Dendritic cell treated with granulocyte-macrophage colony-stimulating factor and Interleukin-4, amounts not matched to agents 40 ng/mL and 50 ng/mL, for 4 days (primary cell): ENCODE results near the gene TMEM204.

Experiments used
- H3K27ac Mint-ChIP-seq: one replicate; pipeline ENCODE4 v1.8.0; 2022; ENCODE audit warnings: mild to moderate bottlenecking, mixed read lengths
- H3K27me3 Mint-ChIP-seq: one replicate; pipeline ENCODE4 v1.8.0; 2022; ENCODE audit warnings: mild to moderate bottlenecking, mixed read lengths
- H3K36me3 Mint-ChIP-seq: one replicate; pipeline ENCODE4 v1.8.0; 2022; ENCODE audit warnings: low read depth, mixed read lengths
- H3K4me1 Mint-ChIP-seq: one replicate; pipeline ENCODE4 v1.8.0; 2022; ENCODE audit warnings: low read depth, mixed read lengths
- H3K4me3 Mint-ChIP-seq: one replicate; pipeline ENCODE4 v1.8.0; 2022; ENCODE audit warnings: mild to moderate bottlenecking, moderate library complexity, mixed read lengths
- H3K9me3 Mint-ChIP-seq: one replicate; pipeline ENCODE4 v1.8.0; 2022; ENCODE audit warnings: mixed read lengths
- intact Hi-C: fragments of 100-400 bp; cut with micrococcal nuclease; formaldehyde crosslinking; loops from one replicate; pipeline ENCODE4 v1.15.0; 2022

Gene TMEM204

GRCh38 chr16:1560153-1560552, 26.7 kb downstream of the TMEM204 start:
- Mint-ChIP-seq H3K4me3 (no peak overlapping the region), H3K4me1 (no peaks in the 10 kb centered on the region), H3K27ac (no peak overlapping the region), H3K27me3 (no peaks in the 10 kb centered on the region), H3K36me3 (peaks cover 27% of the 10 kb centered on the region), H3K9me3 (no peaks in the 10 kb centered on the region)
- intact Hi-C loops, result no loop called here

- H3K27me3 Mint-ChIP-seq, result no peaks in the 10 kb centered on the region
- no peaks in the 10 kb centered on the region for H3K4me1 Mint-ChIP-seq
- peaks cover 29% of the 10 kb centered on the region for H3K36me3 Mint-ChIP-seq
- intact Hi-C loops, result no loop called here
- H3K9me3 Mint-ChIP-seq, result no peaks in the 10 kb centered on the region
- no peak overlapping the region for H3K27ac Mint-ChIP-seq
- no peak overlapping the region for H3K4me3 Mint-ChIP-seq
Observed at GRCh38 chr16:1560866-1561265, 27.4 kb downstream of the TMEM204 start.

GRCh38 chr16:1561266-1561665, 27.8 kb downstream of the TMEM204 start:
- H3K4me3 Mint-ChIP-seq, result no peak overlapping the region
- peaks cover 29% of the 10 kb centered on the region for H3K36me3 Mint-ChIP-seq
- no peak overlapping the region for H3K27ac Mint-ChIP-seq
- H3K9me3 Mint-ChIP-seq, result no peaks in the 10 kb centered on the region
- no peaks in the 10 kb centered on the region for H3K27me3 Mint-ChIP-seq
- H3K4me1 Mint-ChIP-seq, result no peaks in the 10 kb centered on the region
- intact Hi-C loops, result no loop called here

- Mint-ChIP-seq H3K27me3 (no peaks in the 10 kb centered on the region), H3K9me3 (no peaks in the 10 kb centered on the region), H3K4me3 (no peak overlapping the region), H3K27ac (no peak overlapping the region), H3K36me3 (peaks cover 29% of the 10 kb centered on the region), H3K4me1 (no peaks in the 10 kb centered on the region)
- intact Hi-C loops, result no loop called here
Observed at GRCh38 chr16:1561836-1562235, 28.4 kb downstream of the TMEM204 start.

- Mint-ChIP-seq H3K36me3 (peaks cover 25% of the 10 kb centered on the region), H3K27ac (no peak overlapping the region), H3K9me3 (no peaks in the 10 kb centered on the region), H3K4me3 (no peak overlapping the region), H3K27me3 (no peaks in the 10 kb centered on the region), H3K4me1 (peaks cover 9% of the 10 kb centered on the region)
- intact Hi-C loops, result no loop called here
Observed at GRCh38 chr16:1563786-1564185, 30.3 kb downstream of the TMEM204 start.

GRCh38 chr16:1564325-1564724, 30.9 kb downstream of the TMEM204 start:
- H3K4me3 Mint-ChIP-seq, result no peak overlapping the region
- peaks cover 23% of the 10 kb centered on the region for H3K36me3 Mint-ChIP-seq
- no peaks in the 10 kb centered on the region for H3K27me3 Mint-ChIP-seq
- intact Hi-C loops, result no loop called here
- peaks cover 9% of the 10 kb centered on the region for H3K4me1 Mint-ChIP-seq
- H3K9me3 Mint-ChIP-seq, result no peaks in the 10 kb centered on the region
- no peak overlapping the region for H3K27ac Mint-ChIP-seq

GRCh38 chr16:1565083-1565805, 31.8 kb downstream of the TMEM204 start:
- no peaks in the 10 kb centered on the region for H3K9me3 Mint-ChIP-seq
- peaks cover 23% of the 10 kb centered on the region for H3K36me3 Mint-ChIP-seq
- no peak overlapping the region for H3K27ac Mint-ChIP-seq
- no peak overlapping the region for H3K4me3 Mint-ChIP-seq
- H3K27me3 Mint-ChIP-seq, result no peaks in the 10 kb centered on the region
- peaks cover 9% of the 10 kb centered on the region for H3K4me1 Mint-ChIP-seq
- intact Hi-C loops, result no loop called here

GRCh38 chr16:1567988-1568387, 34.5 kb downstream of the TMEM204 start:
- no peak overlapping the region for H3K4me3 Mint-ChIP-seq
- intact Hi-C loops, result no loop called here
- no peaks in the 10 kb centered on the region for H3K9me3 Mint-ChIP-seq
- no peaks in the 10 kb centered on the region for H3K27me3 Mint-ChIP-seq
- H3K4me1 Mint-ChIP-seq, result peaks cover 9% of the 10 kb centered on the region
- peaks cover 7% of the 10 kb centered on the region for H3K36me3 Mint-ChIP-seq
- peak overlapping the region; percentile 5 for H3K27ac Mint-ChIP-seq

- intact Hi-C loops, result no loop called here
- peaks cover 9% of the 10 kb centered on the region for H3K4me1 Mint-ChIP-seq
Observed at GRCh38 chr16:1571012-1571671, 37.7 kb downstream of the TMEM204 start.

GRCh38 chr16:1572673-1573072, 39.2 kb downstream of the TMEM204 start:
- peaks cover 9% of the 10 kb centered on the region for H3K9me3 Mint-ChIP-seq
- H3K4me1 Mint-ChIP-seq, result peaks cover 8% of the 10 kb centered on the region
- H3K27me3 Mint-ChIP-seq, result no peaks in the 10 kb centered on the region
- H3K4me3 Mint-ChIP-seq, result no peak overlapping the region
- intact Hi-C loops, result no loop called here
- no peak overlapping the region for H3K27ac Mint-ChIP-seq
- peaks cover 6% of the 10 kb centered on the region for H3K36me3 Mint-ChIP-seq

More at GRCh38 chr16:1571012-1571671, 37.7 kb downstream of the TMEM204 start:
- peaks cover 6% of the 10 kb centered on the region for H3K36me3 Mint-ChIP-seq
- no peak overlapping the region for H3K4me3 Mint-ChIP-seq
- H3K27me3 Mint-ChIP-seq, result no peaks in the 10 kb centered on the region
- H3K9me3 Mint-ChIP-seq, result peaks cover 9% of the 10 kb centered on the region
- no peak overlapping the region for H3K27ac Mint-ChIP-seq

- no peaks in the 10 kb centered on the region for H3K27me3 Mint-ChIP-seq
- H3K4me3 Mint-ChIP-seq, result no peak overlapping the region
- intact Hi-C loops, result no loop called here
- peaks cover 6% of the 10 kb centered on the region for H3K36me3 Mint-ChIP-seq
- no peak overlapping the region for H3K27ac Mint-ChIP-seq
- peaks cover 1% of the 10 kb centered on the region for H3K4me1 Mint-ChIP-seq
- H3K9me3 Mint-ChIP-seq, result peaks cover 9% of the 10 kb centered on the region
Observed at GRCh38 chr16:1573301-1573700, 39.8 kb downstream of the TMEM204 start.

GRCh38 chr16:1575578-1575977, 42.1 kb downstream of the TMEM204 start:
- H3K27ac Mint-ChIP-seq, result no peak overlapping the region

GRCh38 chr16:1579214-1579613, 45.7 kb downstream of the TMEM204 start:
- Mint-ChIP-seq H3K4me1 (peaks cover 10% of the 10 kb centered on the region), H3K4me3 (no peak overlapping the region), H3K9me3 (peaks cover 9% of the 10 kb centered on the region), H3K36me3 (peaks cover 25% of the 10 kb centered on the region), H3K27me3 (no peaks in the 10 kb centered on the region), H3K27ac (no peak overlapping the region)
- intact Hi-C loops, result no loop called here

More at GRCh38 chr16:1575578-1575977, 42.1 kb downstream of the TMEM204 start:
- peaks cover 12% of the 10 kb centered on the region for H3K36me3 Mint-ChIP-seq
- intact Hi-C loops, result no loop called here
- no peak overlapping the region for H3K4me3 Mint-ChIP-seq
- peaks cover 9% of the 10 kb centered on the region for H3K9me3 Mint-ChIP-seq
- H3K4me1 Mint-ChIP-seq, result peaks cover 7% of the 10 kb centered on the region
- no peaks in the 10 kb centered on the region for H3K27me3 Mint-ChIP-seq

GRCh38 chr16:1580256-1580655, 46.8 kb downstream of the TMEM204 start:
- Mint-ChIP-seq H3K27me3 (no peaks in the 10 kb centered on the region), H3K27ac (no peak overlapping the region), H3K36me3 (peaks cover 31% of the 10 kb centered on the region), H3K9me3 (peaks cover 8% of the 10 kb centered on the region), H3K4me3 (no peak overlapping the region), H3K4me1 (peaks cover 10% of the 10 kb centered on the region)
- intact Hi-C loops, result no loop called here
